Posterior vena cava (tissue), 2 donors: ENCODE results near the gene FSIP1. TPM values are rescaled to one million over a fixed set of nuclear protein-coding genes. Genes with fewer than 3 reads are reported as not detected.

Source experiments
- DNase-seq: peaks from one replicate; pipeline ENCODE4 v3.0.0-alpha.2; 2020; ENCODE audit warnings: low spot score
- intact Hi-C, 2 donors: fragments of 100-400 bp; cut with DNase I; formaldehyde crosslinking; loops; one replicate each; pipeline versions ENCODE4 v1.14.1 to v1.14.2; 2022 to 2023
- total RNA-seq, 2 donors: library from RNA; stranded (reverse); fragmentation: NEBNext Ultra II Directional; extraction: Animal tissue kit (Norgen Biotek cat#: 25700); gene quantifications; one replicate each; pipeline ENCODE4 v1.2.1, GENCODE V29; 2021
- donor health status: DM: yes; HTN: yes; CAD: no.
- donor health status: DM: yes; HTN: yes; CAD: no.

Gene FSIP1
- total RNA-seq, 2 donors from 2014 or later = 0.69 to 1.00 TPM

- intact Hi-C loops = no loop called here
- no peak for DNase-seq
Measured at GRCh38 chr15:39616731-39617455, 165.7 kb downstream of the FSIP1 start.

DNA sequence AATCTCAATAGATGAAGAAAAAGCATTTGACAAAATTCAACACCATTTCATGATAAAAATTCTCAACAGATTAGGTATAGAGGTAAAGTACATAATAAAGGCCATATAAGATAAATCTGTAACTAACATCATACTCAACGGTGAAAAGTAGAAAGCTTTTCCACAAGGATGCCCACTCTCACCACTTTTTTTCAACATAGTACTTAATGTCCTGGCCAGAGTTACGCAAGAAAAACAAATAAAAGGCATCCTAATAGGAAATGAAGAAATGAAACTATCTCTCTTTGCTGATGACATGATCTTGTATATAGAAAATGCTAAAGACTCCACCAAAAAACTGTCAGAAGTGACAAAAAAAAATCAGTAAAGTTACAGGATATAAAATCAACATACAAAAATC, 168.8 kb downstream of the FSIP1 start:
- DNase-seq = no peak
- intact Hi-C loops = no loop called here

DNA sequence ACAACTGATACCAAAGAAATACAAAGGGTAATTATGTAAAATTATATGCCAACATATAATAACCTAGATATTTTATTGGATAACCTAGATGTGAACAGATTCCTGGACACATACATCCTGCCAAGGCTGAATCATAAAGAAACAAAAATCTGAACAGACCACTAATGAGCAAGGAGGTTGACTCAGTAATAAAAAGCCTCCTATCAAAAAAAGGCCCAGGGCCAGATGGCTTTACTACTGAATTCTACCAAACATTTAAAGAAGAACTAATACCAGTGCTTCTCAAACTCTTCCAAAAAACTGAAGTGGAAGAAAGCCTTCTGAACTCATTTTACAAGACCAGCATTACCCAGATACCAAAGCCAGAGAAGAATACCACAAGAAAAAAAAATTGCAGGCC, 169.4 kb downstream of the FSIP1 start:
- no peak for DNase-seq
- intact Hi-C loops = no loop called here

DNA sequence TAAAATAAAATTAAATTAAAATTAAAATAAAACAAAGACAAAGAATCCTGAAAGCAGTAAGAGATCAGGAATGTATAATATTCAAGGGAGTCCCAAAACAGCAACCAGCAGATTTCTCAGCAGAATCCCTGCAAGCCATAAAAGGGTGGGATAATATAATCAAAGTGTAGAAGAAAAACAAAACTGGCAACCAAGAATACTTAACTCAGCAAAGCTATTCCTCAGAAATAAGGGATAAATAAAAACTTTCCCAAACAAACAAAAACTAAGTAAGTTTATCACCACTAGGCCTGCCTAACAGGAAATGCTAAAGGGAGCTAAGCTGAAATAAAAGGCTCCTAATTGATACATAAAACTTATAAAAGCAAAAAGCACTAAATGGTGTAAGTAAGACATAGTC, 172.0 kb downstream of the FSIP1 start:
- no peak for DNase-seq
- intact Hi-C loops = no loop called here

- no peak for DNase-seq
- intact Hi-C loops = no loop called here
Measured at GRCh38 chr15:39609166-39609916, 173.3 kb downstream of the FSIP1 start.

DNA sequence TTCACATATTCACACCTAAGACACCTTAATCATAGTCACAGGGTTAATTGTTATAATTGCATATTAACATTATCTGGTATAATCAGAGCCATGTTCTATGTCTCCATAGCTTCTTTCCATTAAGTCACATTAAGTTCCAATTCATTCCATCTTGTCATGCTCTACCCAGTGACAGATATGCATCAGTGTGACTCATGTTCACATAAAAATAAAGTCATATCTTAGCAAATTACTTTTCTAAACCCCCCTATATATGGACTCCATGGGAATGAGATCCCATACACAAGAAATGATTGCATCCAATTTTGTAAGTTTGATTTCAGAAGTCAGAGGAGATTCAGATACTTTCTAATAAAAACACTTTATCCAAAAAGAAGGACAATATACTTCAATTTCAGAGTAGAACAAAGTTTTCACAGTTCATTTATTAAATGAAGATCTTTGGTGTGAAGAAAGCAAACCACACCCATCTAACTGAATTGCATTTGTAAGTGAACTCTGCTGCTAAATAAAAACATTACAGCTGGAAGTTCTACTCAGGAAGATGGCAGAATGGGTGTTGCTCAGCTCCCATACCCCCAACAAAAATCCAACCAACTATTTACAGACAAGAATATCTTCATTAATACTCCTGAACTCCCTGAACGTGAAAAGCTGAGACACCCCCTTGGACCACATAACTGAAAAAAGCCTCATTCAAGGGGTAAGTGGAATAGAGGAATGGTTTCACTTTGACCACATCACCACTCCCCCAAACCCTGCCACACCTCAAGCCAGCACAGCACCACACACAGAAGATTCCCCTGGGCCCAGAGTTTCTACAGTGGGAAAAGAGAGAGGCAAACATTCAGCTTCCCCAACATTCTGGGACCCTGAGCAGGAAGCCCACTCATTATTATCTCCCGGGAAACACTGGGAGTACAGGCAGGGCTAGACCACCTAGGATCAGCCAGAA, 174.2 kb downstream of the FSIP1 start:
- intact Hi-C loops = no loop called here
- no peak for DNase-seq

- DNase-seq = no peak
- intact Hi-C loops = no loop called here
Measured at GRCh38 chr15:39605146-39605545, 177.5 kb downstream of the FSIP1 start.

- no peak for DNase-seq
- intact Hi-C loops = no loop called here
Measured at GRCh38 chr15:39602143-39602542, 180.5 kb downstream of the FSIP1 start.

DNA sequence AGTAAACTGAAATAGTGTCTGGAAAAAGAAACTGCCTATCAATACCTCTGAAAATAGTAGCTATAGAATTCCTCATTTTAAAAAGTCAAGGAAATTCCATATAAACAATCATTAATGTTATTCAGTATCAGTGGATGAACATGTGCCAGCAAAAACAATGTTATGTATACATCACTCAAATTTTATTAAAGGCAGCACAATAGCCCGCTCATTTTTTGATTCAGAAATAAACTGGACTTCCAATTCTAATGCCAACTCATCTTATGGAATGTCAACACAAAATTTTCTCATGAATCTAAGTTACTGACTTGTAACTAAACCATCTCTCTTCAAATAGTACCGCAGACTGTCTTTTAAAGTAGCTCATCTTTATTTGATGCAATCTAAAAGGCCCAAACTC, 182.8 kb downstream of the FSIP1 start:
- intact Hi-C loops = no loop called here
- DNase-seq = no peak

DNA sequence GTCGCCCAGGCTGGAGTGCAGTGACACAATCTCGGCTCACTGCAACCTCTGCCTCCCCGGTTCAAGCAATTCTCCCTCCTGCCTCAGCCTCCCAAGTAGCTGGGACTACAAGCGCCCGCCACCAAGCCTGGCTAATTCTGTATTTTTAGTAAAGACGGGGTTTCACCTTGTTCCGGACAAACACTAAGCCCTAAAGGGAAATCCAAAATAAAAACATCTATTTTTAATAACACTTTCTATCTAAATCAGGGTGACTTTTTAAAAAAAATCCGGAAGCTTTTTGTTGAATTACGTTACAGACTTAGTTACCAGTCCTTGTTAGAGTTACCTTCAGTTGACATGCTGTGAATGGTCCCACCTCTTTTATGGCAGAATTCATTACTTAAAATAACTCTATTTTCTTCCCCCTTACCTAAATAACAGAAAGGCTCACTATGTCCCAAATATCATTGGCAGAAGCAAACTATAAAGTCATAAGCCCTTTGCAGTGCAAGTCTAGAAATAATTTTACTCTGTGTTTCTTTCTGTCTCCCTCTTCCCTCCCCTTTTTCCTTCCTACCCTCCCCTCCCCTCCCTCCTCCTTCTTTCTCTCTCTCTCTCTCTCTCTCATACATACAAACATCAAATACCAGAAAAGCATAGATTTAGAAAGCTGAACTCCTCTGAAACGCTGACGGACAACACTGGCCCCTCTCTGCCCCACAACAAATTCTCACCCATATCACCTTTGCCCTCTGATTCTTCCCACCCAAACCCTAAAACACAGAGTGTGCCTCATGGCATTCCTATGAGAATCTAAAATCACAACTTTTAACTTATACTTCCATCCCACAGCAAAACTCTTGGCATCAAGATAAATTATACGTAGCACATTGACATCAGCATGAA, 183.4 kb downstream of the FSIP1 start:
- intact Hi-C loops = no loop called here
- peak; percentile 64 for DNase-seq

- intact Hi-C loops = no loop called here
- DNase-seq = no peak
Measured at GRCh38 chr15:39598186-39598850, 184.3 kb downstream of the FSIP1 start.

DNA sequence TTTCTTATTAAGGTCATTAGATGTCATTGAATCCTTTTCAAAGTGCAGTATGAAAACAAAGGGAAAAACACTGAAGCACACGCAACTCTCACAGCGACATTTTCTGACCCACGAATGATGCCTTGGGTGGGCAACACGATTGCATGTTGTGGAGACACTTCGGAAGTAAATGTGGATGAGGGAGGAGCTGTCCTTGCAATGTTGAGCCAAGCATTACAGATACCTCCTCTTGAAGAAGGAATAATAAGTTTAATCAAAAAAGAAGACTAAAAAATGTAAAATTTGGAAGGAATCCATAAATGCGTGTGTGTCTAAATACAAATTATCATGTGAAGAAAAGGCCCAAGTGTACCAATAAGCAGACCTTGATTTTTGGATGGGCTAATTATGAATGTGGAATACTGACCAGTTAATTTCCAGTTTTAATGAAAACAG, 184.9 kb downstream of the FSIP1 start:
- intact Hi-C loops = no loop called here
- DNase-seq = peak; percentile 61

- no peak for DNase-seq
- intact Hi-C loops = no loop called here
Measured at GRCh38 chr15:39597336-39597735, 185.3 kb downstream of the FSIP1 start.

- no peak for DNase-seq
- intact Hi-C loops = no loop called here
Measured at GRCh38 chr15:39596358-39597051, 186.1 kb downstream of the FSIP1 start.

- intact Hi-C loops = loop anchor here in 1 of 2 donors (1.0 kb wide), 1 partner anchor 31 kb away; no protein-coding TSS in a partner anchor
- no peak for DNase-seq
Measured at GRCh38 chr15:39595338-39596221, 187.1 kb downstream of the FSIP1 start.

DNA sequence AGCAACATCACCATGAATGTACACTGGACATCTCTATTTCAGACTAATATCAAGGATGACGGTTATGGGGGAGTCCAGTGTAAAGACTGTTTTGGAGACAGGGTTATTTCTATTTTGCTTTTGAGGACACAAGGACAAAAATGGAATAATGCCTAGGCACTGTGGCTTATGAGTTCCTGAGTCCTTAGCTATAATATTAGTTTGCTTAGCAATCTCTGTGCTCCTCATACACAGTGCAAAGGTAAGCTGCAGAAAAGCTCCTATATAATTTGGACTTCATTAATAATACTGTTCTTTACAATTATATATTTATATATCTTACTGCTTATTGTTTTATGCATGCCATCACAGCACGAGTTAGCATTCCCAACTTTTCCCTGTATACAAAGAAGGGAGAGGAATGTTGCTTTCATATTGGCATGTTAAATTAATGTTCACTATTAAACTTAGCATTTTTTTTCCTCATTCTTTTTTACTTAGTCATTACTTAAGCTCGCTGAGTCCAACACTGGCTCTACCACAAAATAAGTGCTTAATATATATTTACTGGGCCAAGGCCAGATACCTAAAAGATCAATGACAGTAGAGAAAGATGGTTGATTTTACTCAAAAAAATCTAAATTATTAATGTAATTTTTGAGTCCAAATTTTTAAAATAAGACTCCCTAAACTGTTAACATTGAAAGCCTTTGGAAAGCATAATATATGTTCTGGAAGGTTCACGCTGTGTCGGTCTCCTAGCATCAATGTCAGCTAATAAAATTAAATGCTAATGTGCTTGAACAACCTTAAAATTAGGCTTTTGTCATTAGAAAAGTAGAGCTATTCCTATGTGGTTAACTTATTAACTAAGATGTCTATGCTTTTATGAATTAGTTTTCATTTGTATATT, 187.9 kb downstream of the FSIP1 start:
- intact Hi-C loops = loop anchor here in 1 of 2 donors (1.0 kb wide), 1 partner anchor 32 kb away; no protein-coding TSS in a partner anchor
- no peak for DNase-seq
